ENCODE results near the gene ABCB11.

GRCh38 chr2:169013628-169014026 is 17.5 kb downstream of the ABCB11 start:
- no peak for TF ChIP-seq SPI1 (IDR thresholded peaks at IDR 0.05; ENCODE audit: low read depth, low read length)
- no peak for TF ChIP-seq POU2F2 (IDR thresholded peaks at IDR 0.05; ENCODE audit: low read depth, low read length)
- TF ChIP-seq TAF1 (IDR thresholded peaks at IDR 0.05; ENCODE audit: low read depth, low read length), result no peak

All from GM12891 (cell line).